ENCODE results near the gene SHISA9. TPM values are rescaled to one million over a fixed set of nuclear protein-coding genes. Genes with fewer than 3 reads are reported as not detected.

SHISA9 gene
- total RNA-seq, 1 donor from 2014 or later: 2.5 TPM

DNA sequence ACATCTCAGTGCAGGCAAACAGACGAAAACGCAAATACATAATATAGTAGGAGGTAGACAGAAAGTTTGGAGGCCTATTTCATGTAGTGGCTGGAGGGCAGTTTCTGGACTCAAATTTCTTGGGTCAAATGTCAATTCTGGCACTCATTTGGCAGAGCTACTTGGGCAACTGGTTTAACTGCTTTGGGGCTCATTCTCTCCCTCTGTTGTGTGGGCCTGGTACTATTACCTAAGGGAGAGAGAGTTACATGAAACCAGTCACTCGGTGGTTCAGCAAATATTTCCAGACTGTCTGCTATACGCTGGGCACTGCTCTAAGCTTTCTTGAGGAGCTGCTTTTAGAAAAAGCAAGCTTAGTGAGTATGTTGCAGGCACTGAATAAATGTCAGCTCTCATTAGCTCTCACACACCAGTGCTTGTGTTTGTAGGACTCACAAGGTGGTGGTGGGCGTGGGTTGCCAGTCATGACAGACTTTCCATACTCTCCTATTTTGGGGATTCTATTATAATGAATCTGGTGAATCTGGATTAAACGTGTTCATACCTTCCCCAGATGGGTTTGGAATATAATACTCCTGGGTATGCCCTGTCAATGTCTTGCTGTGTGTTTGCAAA is 1.8 kb upstream of the SHISA9 start:
- peak; percentile 12 for DNase-seq (ENCODE audit: low spot score)
- Histone ChIP-seq H3K4me3 (peak overlapping the region; percentile 87), H3K27me3 (peaks cover 48% of the 10 kb centered on the region), H3F3A (ENCODE audit: low read depth) (peaks cover 13% of the 10 kb centered on the region), H3K36me3 (no peaks in the 10 kb centered on the region), H3K27ac (no peak overlapping the region), H4K20me1 (ENCODE audit: low read depth) (peaks cover 7% of the 10 kb centered on the region), H3K9ac (no peak overlapping the region), H3K4me1 (peaks cover 14% of the 10 kb centered on the region), H3K9me3 (ENCODE audit: low read depth) (no peaks in the 10 kb centered on the region), H3K4me2 (peak overlapping the region; percentile 99), H3K79me2 (ENCODE audit: low read depth) (peaks cover 15% of the 10 kb centered on the region), H2AFZ (replicated peaks) (no peak overlapping the region)
- H3K27me3 Mint-ChIP-seq (ENCODE audit: insufficient read depth, low read depth): peaks cover 20% of the 10 kb centered on the region
- peaks cover 26% of the 10 kb centered on the region for H3K4me1 Mint-ChIP-seq
- H3K36me3 Mint-ChIP-seq: no peaks in the 10 kb centered on the region
- no peaks in the 10 kb centered on the region for H3K9me3 Mint-ChIP-seq
- no peak overlapping the region for H3K27ac Mint-ChIP-seq
- H3K4me3 Mint-ChIP-seq: peak overlapping the region; percentile 83
- TF ChIP-seq EZH2phosphoT487 (IDR thresholded peaks at IDR 0.05) (no peak), EZH2 (IDR thresholded peaks at IDR 0.05) (no peak)
- TF ChIP-seq, protein P1, sequence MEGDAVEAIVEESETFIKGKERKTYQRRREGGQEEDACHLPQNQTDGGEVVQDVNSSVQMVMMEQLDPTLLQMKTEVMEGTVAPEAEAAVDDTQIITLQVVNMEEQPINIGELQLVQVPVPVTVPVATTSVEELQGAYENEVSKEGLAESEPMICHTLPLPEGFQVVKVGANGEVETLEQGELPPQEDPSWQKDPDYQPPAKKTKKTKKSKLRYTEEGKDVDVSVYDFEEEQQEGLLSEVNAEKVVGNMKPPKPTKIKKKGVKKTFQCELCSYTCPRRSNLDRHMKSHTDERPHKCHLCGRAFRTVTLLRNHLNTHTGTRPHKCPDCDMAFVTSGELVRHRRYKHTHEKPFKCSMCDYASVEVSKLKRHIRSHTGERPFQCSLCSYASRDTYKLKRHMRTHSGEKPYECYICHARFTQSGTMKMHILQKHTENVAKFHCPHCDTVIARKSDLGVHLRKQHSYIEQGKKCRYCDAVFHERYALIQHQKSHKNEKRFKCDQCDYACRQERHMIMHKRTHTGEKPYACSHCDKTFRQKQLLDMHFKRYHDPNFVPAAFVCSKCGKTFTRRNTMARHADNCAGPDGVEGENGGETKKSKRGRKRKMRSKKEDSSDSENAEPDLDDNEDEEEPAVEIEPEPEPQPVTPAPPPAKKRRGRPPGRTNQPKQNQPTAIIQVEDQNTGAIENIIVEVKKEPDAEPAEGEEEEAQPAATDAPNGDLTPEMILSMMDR (IDR thresholded peaks at IDR 0.05): no peak

DNA sequence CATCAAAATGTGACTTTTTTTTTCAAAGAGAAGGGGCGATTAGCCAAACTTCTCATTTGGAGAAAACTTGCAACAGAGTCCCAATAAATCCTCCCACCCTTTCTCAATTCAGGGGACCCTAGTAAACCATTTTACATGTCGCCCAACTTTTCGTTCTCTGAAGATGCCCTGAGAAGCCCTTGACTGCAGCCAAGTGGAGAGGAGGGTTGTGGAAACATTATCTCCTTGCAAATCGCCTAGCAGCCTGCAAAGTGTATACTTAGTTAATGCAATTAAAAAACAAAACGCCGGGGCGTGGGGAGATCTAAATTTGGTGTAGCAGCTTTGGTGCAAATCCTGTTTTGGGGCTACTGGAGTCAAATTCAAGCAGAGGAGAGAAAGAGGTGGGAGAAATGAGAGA is 1.2 kb upstream of the SHISA9 start:
- H3K4me1 Mint-ChIP-seq: peaks cover 29% of the 10 kb centered on the region
- peak; percentile 28 for DNase-seq (ENCODE audit: low spot score)
- H3K36me3 ChIP-seq: no peaks in the 10 kb centered on the region
- no peak overlapping the region for H3K27ac ChIP-seq
- peak overlapping the region; percentile 83 for H3K4me3 Mint-ChIP-seq
- TF ChIP-seq, protein P1 (IDR thresholded peaks at IDR 0.05): no peak
- TF ChIP-seq EZH2phosphoT487 (IDR thresholded peaks at IDR 0.05) (no peak), EZH2 (IDR thresholded peaks at IDR 0.05) (no peak)
- H2AFZ ChIP-seq (replicated peaks): peak overlapping the region; percentile 90
- H3K27me3 ChIP-seq: peaks cover 48% of the 10 kb centered on the region
- H3K79me2 ChIP-seq (ENCODE audit: low read depth): peaks cover 20% of the 10 kb centered on the region
- no peak overlapping the region for H3K9ac ChIP-seq
- H3F3A ChIP-seq (ENCODE audit: low read depth): peaks cover 13% of the 10 kb centered on the region
- H3K4me3 ChIP-seq: peak overlapping the region; percentile 87
- peaks cover 19% of the 10 kb centered on the region for H3K27me3 Mint-ChIP-seq (ENCODE audit: insufficient read depth, low read depth)
- H3K27ac Mint-ChIP-seq: no peak overlapping the region
- no peaks in the 10 kb centered on the region for H3K36me3 Mint-ChIP-seq
- peaks cover 7% of the 10 kb centered on the region for H4K20me1 ChIP-seq (ENCODE audit: low read depth)
- H3K9me3 ChIP-seq (ENCODE audit: low read depth): no peaks in the 10 kb centered on the region
- peak overlapping the region; percentile 99 for H3K4me2 ChIP-seq
- H3K4me1 ChIP-seq: peaks cover 14% of the 10 kb centered on the region
- no peaks in the 10 kb centered on the region for H3K9me3 Mint-ChIP-seq

DNA sequence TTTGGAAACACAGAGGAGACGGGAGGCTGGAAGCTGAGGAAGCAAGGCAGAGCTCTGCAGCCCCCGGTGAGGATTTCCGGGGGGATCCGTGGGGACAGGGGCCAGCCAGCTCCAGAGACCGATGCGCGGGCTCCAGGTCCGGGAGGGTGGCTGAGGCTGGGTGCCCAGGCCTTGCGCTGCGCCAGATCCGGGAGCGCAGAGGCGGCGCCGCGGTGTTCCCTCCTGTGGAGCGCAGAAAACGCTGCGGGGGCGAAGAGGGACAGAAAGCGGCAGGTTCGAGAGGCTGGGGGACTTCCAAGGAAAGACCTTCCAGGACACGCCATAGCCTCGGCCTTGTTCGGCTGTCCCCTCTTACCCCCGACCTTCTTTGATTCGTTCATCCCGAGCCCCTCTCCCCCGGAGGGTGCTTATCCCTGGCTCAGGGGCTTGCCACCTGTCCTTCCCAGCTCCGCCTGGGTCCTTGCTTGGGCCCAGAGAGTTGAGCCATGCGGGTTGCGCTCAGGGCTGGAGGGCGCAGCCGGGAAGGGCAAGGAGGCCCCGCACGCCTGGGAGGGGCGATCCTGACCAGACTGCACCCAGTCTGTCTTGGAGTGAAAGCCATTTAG is 697 bp upstream of the SHISA9 start:
- peaks cover 21% of the 10 kb centered on the region for H3K79me2 ChIP-seq (ENCODE audit: low read depth)
- H3K4me1 ChIP-seq: peaks cover 14% of the 10 kb centered on the region
- H3F3A ChIP-seq (ENCODE audit: low read depth): peaks cover 13% of the 10 kb centered on the region
- H3K4me3 ChIP-seq: peak overlapping the region; percentile 87
- Mint-ChIP-seq H3K4me1 (peaks cover 31% of the 10 kb centered on the region), H3K4me3 (peak overlapping the region; percentile 83), H3K36me3 (no peaks in the 10 kb centered on the region), H3K9me3 (no peaks in the 10 kb centered on the region), H3K27ac (no peak overlapping the region), H3K27me3 (ENCODE audit: insufficient read depth, low read depth) (peaks cover 19% of the 10 kb centered on the region)
- H3K27ac ChIP-seq: no peak overlapping the region
- H3K9me3 ChIP-seq (ENCODE audit: low read depth): no peaks in the 10 kb centered on the region
- peaks cover 7% of the 10 kb centered on the region for H4K20me1 ChIP-seq (ENCODE audit: low read depth)
- peak; percentile 38 for DNase-seq (ENCODE audit: low spot score)
- H2AFZ ChIP-seq (replicated peaks): peak overlapping the region; percentile 90
- peaks cover 48% of the 10 kb centered on the region for H3K27me3 ChIP-seq
- no peak overlapping the region for H3K9ac ChIP-seq
- TF ChIP-seq EZH2phosphoT487 (IDR thresholded peaks at IDR 0.05): peak; percentile 31
- TF ChIP-seq, protein P1 (IDR thresholded peaks at IDR 0.05): no peak
- H3K36me3 ChIP-seq: no peaks in the 10 kb centered on the region
- H3K4me2 ChIP-seq: peak overlapping the region; percentile 99

Data from neural progenitor cell (in vitro differentiated cells).